Mammary epithelial cell (primary cell): ENCODE data around the gene SRPK2.

Experiments
- CTCF ChIP-seq, 2 donors: IDR thresholded peaks in 1 of 2; conservative IDR thresholded peaks in 1 of 2; 2 replicates each; pipeline ENCODE4 v1.5.1; 2011 to 2012; ENCODE audit warnings: inconsistent platforms in 2 of 2, low read length in 2 of 2, mild to moderate bottlenecking in 2 of 2, control low read depth in 1 of 2, low read depth in 1 of 2; ENCODE audit not compliant: insufficient read depth in 1 of 2; ENCODE audit errors: extremely low read depth in 1 of 2
- EZH2 ChIP-seq: IDR thresholded peaks from 2 replicates; pipeline ENCODE4 v1.6.1; 2012; ENCODE audit warnings: low read length, inconsistent platforms, borderline replicate concordance

GRCh38 chr7:105154084-105154483, 234.6 kb downstream of the SRPK2 start:
- TF ChIP-seq CTCF (conservative IDR thresholded peaks at IDR 0.05 in 1 of 2, IDR thresholded peaks at IDR 0.05 in 1 of 2; ENCODE audit: extremely low read depth in 1 of 2, insufficient read depth in 1 of 2, low read depth in 1 of 2, low read length in 2 of 2) (no peak), EZH2 (no peak)
